Panc1 (cell line): ENCODE measurements around the gene HTT-AS. TPM values are rescaled to one million over a fixed set of nuclear protein-coding genes. Genes with fewer than 3 reads are reported as not detected.

ENCODE experiments used
- ATAC-seq: fragments of 200-7000 bp; cut with Tn5 transposase; 2 replicates; pipeline ENCODE4 v1.9.1; 2020; ENCODE audit warnings: mild to moderate bottlenecking, moderate library complexity
- BruUV-seq: library from RNA; stranded (reverse); fragments of 400-500 nt; replicated peaks from 2 replicates; lab custom pipeline; 2021; lab: Mats Ljungman, UMichigan
- CTCF ChIA-PET: fragments of 300-600 bp; sonication (Branson Sonifier 250); formaldehyde crosslinking; loops from one replicate; lab custom pipeline; 2022; ENCODE audit warnings: antibody characterized with exemption; lab: Charles Lee
- POLR2A ChIA-PET: fragments of 300-600 bp; sonication (Branson Sonifier 250); formaldehyde crosslinking; loops from one replicate; lab custom pipeline; 2022; ENCODE audit warnings: antibody characterized with exemption; lab: Charles Lee
- DNase-seq: peaks from one replicate; pipeline ENCODE4 v3.0.0-alpha.2; 2010; ENCODE audit warnings: low read depth, low spot score
- H3K27ac ChIP-seq: 2 replicates; pipeline ENCODE4 v1.5.1; 2011; ENCODE audit warnings: mild to moderate bottlenecking, low read length, inconsistent platforms
- H3K27me3 ChIP-seq: fragments of 200-500 bp; sonication (Bioruptor generic); 2 replicates; pipeline ENCODE4 v1.6.0; 2014; ENCODE audit warnings: low read length, inconsistent platforms; ENCODE audit not compliant: control insufficient read depth, insufficient read depth
- H3K36me3 ChIP-seq: fragments of 200-500 bp; sonication (Bioruptor generic); 2 replicates; pipeline ENCODE4 v1.5.1; 2014; ENCODE audit warnings: inconsistent platforms, mild to moderate bottlenecking, low read length, moderate library complexity; ENCODE audit not compliant: control insufficient read depth, insufficient read depth
- H3K4me1 ChIP-seq: 2 replicates; pipeline ENCODE4 v1.5.1; 2011; ENCODE audit warnings: inconsistent platforms, mild to moderate bottlenecking, low read length, moderate library complexity; ENCODE audit not compliant: control insufficient read depth, insufficient read depth
- H3K4me3 ChIP-seq, 2 experiments: 2 replicates each; pipeline ENCODE4 v1.5.1; 2011 to 2012; ENCODE audit warnings: low read depth in 2 of 2, low read length in 2 of 2, mild to moderate bottlenecking in 2 of 2, inconsistent platforms in 1 of 2, moderate library complexity in 1 of 2
- H3K9me3 ChIP-seq: fragments of 200-500 bp; sonication (Bioruptor generic); 2 replicates; pipeline ENCODE4 v1.5.1; 2014; ENCODE audit warnings: low read depth, mild to moderate bottlenecking, inconsistent platforms, low read length, moderate library complexity; ENCODE audit not compliant: control insufficient read depth, insufficient read depth
- CTCF ChIP-seq: fragments of 450-650 bp; IDR thresholded peaks from 2 replicates; pipeline ENCODE4 v1.5.1; 2017; ENCODE audit warnings: mild to moderate bottlenecking
- POLR2AphosphoS5 ChIP-seq: IDR thresholded peaks from 2 replicates; pipeline ENCODE4 v1.6.1; 2012; ENCODE audit warnings: mild to moderate bottlenecking, low read depth, low read length, moderate library complexity
- REST ChIP-seq, 2 experiments: IDR thresholded peaks; 2 replicates each; pipeline ENCODE4 v1.6.1; 2011 to 2012; ENCODE audit warnings: low read depth in 2 of 2, control low read depth in 1 of 2, low read length in 1 of 2, mild to moderate bottlenecking in 1 of 2, moderate library complexity in 1 of 2; ENCODE audit not compliant: insufficient read depth in 1 of 2
- SIN3A ChIP-seq: IDR thresholded peaks from 2 replicates; pipeline ENCODE4 v1.6.1; 2012; ENCODE audit warnings: low read depth, mild to moderate bottlenecking, low read length, moderate library complexity, borderline replicate concordance; ENCODE audit not compliant: insufficient read depth
- TCF7L2 ChIP-seq: IDR thresholded peaks from 2 replicates; pipeline ENCODE4 v1.6.1; 2011; ENCODE audit warnings: mild to moderate bottlenecking, low read depth, low read length, inconsistent platforms
- in situ Hi-C: cut with HindIII; loops from 2 replicates; pipeline ENCODE4 v1.10.0; 2016; ENCODE audit warnings: low sequenced_read_pairs, low pct_unique_long_range_greater_than_20kb
- intact Hi-C: fragments of 100-400 bp; cut with micrococcal nuclease; formaldehyde crosslinking; loops from one replicate; pipeline ENCODE4 v1.10.0; 2022; ENCODE audit not compliant: unreplicated experiment
- total RNA-seq: library from RNA; stranded (reverse); gene quantifications from one replicate; pipeline ENCODE4 v1.2.1, GENCODE V29; 2021; ENCODE audit not compliant: unreplicated experiment

HTT-AS gene
- total RNA-seq, 1 experiment from 2014 or later: not detected

DNA sequence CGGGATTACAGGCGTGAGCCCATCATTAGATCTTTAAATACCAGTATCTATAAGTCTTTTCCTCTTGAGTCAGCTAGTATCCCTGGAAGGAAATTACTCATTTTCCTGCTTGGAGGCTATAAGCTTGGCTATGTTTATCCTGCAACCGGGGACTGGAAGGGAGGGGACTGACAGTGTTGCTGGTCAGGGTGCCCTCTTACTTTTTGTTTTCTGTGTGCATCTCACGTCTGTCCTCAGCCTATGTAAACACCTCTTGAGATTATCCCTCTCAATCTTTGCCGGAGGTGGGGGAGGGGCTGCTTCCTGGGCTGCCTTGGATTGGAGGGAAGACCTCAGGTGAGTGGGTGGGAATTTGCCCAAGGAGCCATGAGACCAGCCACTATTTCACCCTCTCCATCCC lies 37.1 kb upstream of the HTT-AS start:
- Histone ChIP-seq H3K9me3 (no peaks in the 10 kb centered on the region), H3K4me1 (no peaks in the 10 kb centered on the region), H3K36me3 (peaks cover 3% of the 10 kb centered on the region; the same call in 1 of the 2 replicates), H3K27ac (no peak overlapping the region), H3K4me3 (no peak overlapping the region), H3K27me3 (no peaks in the 10 kb centered on the region)
- in situ Hi-C loops (no loop called here), intact Hi-C loops (no loop called here)
- CTCF ChIA-PET: interaction anchor here (0.6 kb wide), 1 partner anchor 22 kb away, joined by 3 read pairs; no protein-coding TSS in a partner anchor
- DNase-seq (no peak), ATAC-seq (no peak)
- POLR2A ChIA-PET: no interaction called here
- TF ChIP-seq CTCF: no peak
- no peak for TF ChIP-seq TCF7L2
- TF ChIP-seq REST (IDR thresholded peaks at IDR 0.05; ENCODE audit: insufficient read depth in 1 of 2, low read depth in 2 of 2, low read length in 1 of 2): no peak
- no peak for TF ChIP-seq POLR2AphosphoS5
- no peak for TF ChIP-seq SIN3A
- no TSS peak for BruUV-seq

DNA sequence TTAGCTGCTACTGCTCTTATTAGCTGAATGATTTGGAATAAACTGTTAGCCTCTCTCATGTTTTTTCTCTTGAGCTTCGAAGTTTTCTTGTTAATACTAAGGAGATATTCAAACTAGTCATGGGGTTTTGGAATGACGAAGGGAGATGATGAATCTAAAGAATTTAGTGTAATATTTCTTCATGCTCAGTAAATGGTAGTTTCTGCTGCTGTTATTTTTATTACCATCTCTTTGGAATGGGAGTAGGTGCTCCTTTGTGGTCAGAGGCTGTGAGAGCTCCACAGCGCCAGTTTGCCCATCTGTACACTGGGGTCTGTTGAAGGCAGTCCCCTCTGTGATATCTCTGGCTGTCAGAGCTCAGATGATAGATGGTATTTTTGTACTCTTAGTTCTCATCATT lies 33.9 kb upstream of the HTT-AS start:
- POLR2A ChIA-PET: no interaction called here
- DNase-seq: no peak
- Histone ChIP-seq H3K4me1 (no peaks in the 10 kb centered on the region), H3K4me3 (no peak overlapping the region), H3K9me3 (no peaks in the 10 kb centered on the region), H3K27ac (no peak overlapping the region), H3K27me3 (no peaks in the 10 kb centered on the region), H3K36me3 (peaks cover 3% of the 10 kb centered on the region; the same call in 1 of the 2 replicates)
- CTCF ChIA-PET: no interaction called here
- intact Hi-C loops (no loop called here), in situ Hi-C loops (no loop called here)
- TF ChIP-seq REST (IDR thresholded peaks at IDR 0.05; ENCODE audit: insufficient read depth in 1 of 2, low read depth in 2 of 2, low read length in 1 of 2): no peak
- no peak for TF ChIP-seq CTCF
- no peak for TF ChIP-seq SIN3A
- no peak for TF ChIP-seq TCF7L2
- TF ChIP-seq POLR2AphosphoS5: no peak
- ATAC-seq: no peak
- no TSS peak for BruUV-seq
